LHCN-M2 (cell line): ENCODE results near the gene GRB7. TPM values are rescaled to one million over a fixed set of nuclear protein-coding genes. Genes with fewer than 3 reads are reported as not detected.
"Not testable (repeated sequence)": the region's sequence is repeated elsewhere in the genome, so short reads cannot be mapped to it uniquely, and the experiment has no call there.

ENCODE experiments used
- DNase-seq: peaks from one replicate; pipeline ENCODE4 v3.0.0-alpha.2; 2012; ENCODE audit warnings: low read depth
- total RNA-seq: library from RNA; depleted of rRNA; stranded (reverse); fragments of >200 nt; gene quantifications from 2 replicates; pipeline ENCODE4 v1.2.3, GENCODE V29; 2014

Gene GRB7
- total RNA-seq, 1 experiment from 2014 or later = 0.06 TPM

DNA sequence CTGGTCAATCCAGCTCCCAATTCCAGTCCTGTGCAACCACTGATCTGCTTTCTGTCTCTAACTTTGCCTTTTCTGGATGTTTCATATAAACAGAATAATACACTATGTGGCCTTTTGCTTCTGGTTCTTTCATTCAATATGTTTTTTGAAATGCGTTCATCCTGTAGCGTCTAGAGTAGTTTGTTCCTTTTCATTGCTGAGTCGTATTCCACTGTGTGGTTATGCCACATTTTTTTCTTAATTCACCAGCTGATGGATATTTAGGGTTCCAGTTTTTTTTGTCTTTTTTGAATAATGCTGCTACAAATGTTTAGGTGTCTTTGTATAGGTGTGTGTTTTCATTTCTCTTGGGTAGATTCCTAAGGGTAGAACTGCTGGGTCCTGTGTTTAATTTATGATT lies 5.2 kb upstream of the GRB7 start:
- no peak for DNase-seq

DNA sequence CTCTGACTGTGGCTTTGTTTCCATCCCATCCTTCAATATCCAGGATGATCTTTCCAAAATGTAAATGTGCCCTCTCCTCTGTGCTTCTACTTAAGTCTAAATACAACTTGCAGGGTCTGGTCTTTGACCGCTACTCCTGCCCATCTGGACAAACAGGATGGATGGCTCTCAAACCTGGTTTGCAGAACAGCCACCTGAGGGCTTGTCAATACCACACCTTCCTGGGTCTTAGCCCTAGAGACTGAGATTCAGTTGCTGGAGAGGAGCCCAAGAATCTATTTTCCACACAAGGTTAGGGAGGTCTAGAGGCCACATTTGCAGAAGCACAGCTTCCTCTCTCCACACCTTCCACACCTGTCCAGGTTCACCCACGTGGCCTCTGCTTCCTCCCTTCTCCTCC lies 1.9 kb upstream of the GRB7 start:
- DNase-seq = no peak

DNA sequence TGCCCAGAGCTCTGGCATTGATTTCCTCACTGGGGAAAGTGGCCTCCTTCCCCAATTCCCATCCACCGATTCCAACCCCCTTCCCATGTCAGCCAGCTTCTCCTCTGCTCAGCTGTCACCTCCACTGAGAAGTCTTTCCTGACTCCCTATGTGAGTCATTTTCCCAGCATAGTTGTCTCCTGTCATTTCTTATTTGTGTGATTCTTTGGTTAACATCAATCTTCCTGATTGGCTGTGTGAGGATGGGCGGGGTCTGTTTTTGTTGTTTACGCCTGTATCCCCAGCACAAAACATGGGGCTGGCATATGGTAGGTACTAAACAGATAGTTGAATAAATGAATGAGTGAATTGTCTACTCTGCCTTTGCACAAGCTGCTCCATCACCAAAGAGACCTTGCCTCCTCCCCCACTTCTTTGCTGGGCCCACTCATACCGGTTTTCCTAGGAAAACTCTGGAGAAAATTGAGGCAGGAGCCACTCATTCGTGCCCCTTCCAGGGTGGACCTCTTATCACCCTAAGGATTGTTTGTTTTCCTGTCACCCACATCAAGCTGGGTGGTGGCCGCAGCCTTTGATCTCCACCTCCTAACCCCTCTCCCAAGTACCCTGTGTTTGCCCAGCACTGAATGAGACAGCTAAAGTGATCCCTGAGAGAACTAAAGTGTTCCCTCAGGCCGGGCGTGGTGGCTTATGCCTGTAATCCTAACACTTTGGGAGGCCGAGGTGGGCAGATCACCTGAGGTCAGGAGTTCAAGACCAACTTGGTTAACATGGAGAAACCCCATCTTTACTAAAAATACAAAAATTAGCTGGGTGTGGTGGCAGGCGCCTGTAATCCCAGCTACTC lies 1.2 kb upstream of the GRB7 start:
- DNase-seq = peak; percentile 58

GRCh38 chr17:39737206-39737759 lies 455 bp upstream of the GRB7 start:
- DNase-seq = no peak

DNA sequence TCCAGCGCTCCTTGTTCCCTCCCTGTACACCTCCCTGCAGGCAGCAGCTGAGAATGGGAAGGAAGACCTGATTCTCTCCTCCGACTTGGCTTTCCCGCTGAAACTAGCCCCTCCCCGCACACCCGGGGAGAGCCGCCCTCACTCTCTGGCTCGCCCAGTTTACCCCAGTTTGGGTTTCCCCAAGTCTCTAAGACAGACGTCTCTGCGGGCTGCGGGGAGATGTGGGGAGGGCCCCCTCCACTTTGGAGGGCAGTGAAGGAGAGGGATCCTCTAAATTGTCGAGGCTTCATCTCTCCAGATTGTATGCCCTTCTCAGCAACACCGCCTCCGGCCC lies 797 bp downstream of the GRB7 start:
- no peak for DNase-seq

- DNase-seq = no peak
These were observed 1.5 kb downstream of the GRB7 start for GRCh38 chr17:39738983-39739884.

GRCh38 chr17:39739885-39740356 lies 2.2 kb downstream of the GRB7 start:
- no peak for DNase-seq

GRCh38 chr17:39740357-39741111 lies 2.8 kb downstream of the GRB7 start:
- no peak for DNase-seq

- no peak for DNase-seq
These were observed 4.6 kb downstream of the GRB7 start for GRCh38 chr17:39742126-39742855.

DNA sequence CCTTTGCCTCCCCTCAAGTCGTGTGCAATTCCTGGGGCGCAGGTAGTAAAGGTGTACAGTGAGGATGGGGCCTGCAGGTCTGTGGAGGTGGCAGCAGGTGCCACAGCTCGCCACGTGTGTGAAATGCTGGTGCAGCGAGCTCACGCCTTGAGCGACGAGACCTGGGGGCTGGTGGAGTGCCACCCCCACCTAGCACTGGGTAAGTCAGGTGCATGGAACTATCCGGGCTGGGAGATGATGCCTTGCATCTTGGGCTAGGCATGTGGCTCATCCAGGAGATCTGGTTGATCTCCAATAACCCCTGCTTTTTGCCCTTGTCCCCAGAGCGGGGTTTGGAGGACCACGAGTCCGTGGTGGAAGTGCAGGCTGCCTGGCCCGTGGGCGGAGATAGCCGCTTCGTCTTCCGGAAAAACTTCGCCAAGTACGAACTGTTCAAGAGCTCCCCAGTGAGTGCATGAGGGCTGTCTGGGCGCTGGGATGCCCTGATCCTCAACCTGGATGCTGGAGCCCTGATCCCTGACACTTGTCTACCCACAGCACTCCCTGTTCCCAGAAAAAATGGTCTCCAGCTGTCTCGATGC lies 5.2 kb downstream of the GRB7 start:
- no peak for DNase-seq

DNA sequence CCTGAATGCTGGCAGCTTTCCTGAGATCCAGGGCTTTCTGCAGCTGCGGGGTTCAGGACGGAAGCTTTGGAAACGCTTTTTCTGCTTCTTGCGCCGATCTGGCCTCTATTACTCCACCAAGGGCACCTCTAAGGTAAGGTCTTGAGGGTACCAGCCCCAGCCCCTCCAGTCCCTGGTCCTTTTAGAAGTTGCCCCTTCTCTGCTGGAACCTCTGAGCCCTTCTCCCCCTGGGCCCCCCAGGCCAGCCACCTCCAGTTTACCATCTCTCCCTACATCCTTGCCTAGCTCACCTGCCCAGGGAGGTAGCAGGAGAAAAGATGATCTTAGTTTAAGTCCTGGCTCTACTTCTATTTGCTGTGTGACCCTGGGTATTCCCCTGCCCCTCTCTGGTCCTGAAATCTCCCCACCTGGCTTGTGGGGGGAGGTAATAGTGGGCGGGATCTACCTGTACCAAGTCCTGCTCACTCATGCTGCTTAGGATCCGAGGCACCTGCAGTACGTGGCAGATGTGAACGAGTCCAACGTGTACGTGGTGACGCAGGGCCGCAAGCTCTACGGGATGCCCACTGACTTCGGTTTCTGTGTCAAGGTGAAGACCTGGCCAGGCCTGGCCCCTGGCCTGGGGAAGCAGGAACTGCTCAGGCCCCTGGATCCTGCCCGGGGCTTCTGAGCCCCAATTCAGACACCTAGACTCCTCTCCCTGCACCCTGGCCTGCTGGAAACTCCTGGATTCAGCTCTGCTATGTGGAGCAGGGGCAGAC lies 6.5 kb downstream of the GRB7 start:
- DNase-seq = no peak

DNA sequence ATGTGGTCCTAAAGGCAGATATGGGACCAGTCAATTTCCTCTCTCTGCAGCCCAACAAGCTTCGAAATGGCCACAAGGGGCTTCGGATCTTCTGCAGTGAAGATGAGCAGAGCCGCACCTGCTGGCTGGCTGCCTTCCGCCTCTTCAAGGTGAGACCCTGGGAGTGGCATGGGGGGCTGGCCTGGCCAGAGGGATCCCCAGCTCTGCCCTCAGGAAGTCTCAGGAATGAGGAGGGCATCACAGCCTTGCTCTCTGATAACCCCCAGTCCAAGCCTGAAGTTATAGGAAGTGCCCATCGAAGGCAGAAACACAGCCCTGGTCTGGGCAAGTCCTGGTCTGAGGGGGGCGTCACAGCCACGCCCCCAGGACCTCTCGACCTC lies 7.1 kb downstream of the GRB7 start:
- no peak for DNase-seq

GRCh38 chr17:39745335-39746144 lies 7.8 kb downstream of the GRB7 start:
- DNase-seq = no peak

- no peak for DNase-seq
These were observed 8.4 kb downstream of the GRB7 start for GRCh38 chr17:39746145-39746461.

DNA sequence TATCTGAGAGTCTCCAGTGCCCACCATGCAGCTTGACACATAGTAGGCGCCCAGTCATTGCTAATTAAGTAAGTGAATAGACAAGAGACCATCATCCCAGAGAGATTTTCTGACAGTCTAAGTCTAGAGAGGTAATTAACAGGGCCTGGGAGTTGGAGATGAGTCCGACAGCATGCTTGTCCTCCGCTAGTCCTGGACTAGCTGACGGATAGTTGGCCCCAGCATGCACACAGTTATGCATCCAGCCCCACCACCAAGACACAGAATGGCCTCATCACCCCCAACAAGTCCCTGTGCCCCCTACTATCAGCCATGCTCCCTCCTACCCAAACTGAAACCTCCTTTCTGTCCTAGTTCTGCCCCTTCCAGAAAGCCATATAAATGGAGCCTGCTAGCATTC lies 10.0 kb downstream of the GRB7 start:
- no peak for DNase-seq

DNA sequence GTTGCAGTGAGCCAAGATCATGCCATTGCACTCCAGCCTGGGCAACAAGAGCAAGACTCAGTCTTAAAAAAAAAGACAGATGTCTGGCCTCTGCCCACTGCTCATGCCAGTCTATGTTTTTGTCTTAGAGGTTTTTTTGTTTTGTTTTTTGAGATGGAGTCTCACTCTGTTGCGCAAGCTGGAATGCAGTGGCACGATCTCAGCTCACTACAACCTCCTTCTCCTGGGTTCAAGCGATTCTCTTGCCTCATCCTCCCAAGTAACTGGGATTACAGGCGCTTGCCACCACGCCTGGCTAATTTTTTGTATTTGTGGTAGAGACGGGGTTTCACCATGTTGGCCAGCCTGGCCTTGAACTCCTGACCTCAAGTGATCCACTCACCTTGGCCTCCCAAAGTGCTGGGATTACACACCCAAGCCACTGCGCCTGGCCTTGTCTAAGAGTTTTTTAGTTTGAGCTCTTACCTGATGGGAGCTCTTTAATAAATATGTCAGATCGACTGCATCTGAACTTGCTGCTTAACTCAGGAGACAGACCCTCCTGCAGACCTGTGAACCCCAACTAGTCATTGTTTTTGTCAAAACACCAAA lies 10.8 kb downstream of the GRB7 start:
- not testable (repeated sequence) for DNase-seq

- no peak for DNase-seq
These were observed 12.6 kb downstream of the GRB7 start for GRCh38 chr17:39750131-39751015.
